NCI-H460 (cell line): ENCODE results near the gene SRC. TPM values are rescaled to one million over a fixed set of nuclear protein-coding genes. Genes with fewer than 3 reads are reported as not detected.

ENCODE experiments used
- DNase-seq: peaks from one replicate; pipeline ENCODE4 v3.0.0-alpha.2; 2016; ENCODE audit warnings: low read depth; ENCODE audit errors: extremely low read depth
- total RNA-seq: library from RNA; depleted of rRNA; stranded (reverse); fragments of >200 nt; shearing (Covaris generic); gene quantifications from 2 replicates; pipeline ENCODE4 v1.2.3, GENCODE V29; 2014

The SRC gene
- total RNA-seq, 1 experiment from 2014 or later = 116 TPM

- DNase-seq = peak; percentile 88
These were observed 33.1 kb downstream of the SRC start for GRCh38 chr20:37378785-37379598.

DNA sequence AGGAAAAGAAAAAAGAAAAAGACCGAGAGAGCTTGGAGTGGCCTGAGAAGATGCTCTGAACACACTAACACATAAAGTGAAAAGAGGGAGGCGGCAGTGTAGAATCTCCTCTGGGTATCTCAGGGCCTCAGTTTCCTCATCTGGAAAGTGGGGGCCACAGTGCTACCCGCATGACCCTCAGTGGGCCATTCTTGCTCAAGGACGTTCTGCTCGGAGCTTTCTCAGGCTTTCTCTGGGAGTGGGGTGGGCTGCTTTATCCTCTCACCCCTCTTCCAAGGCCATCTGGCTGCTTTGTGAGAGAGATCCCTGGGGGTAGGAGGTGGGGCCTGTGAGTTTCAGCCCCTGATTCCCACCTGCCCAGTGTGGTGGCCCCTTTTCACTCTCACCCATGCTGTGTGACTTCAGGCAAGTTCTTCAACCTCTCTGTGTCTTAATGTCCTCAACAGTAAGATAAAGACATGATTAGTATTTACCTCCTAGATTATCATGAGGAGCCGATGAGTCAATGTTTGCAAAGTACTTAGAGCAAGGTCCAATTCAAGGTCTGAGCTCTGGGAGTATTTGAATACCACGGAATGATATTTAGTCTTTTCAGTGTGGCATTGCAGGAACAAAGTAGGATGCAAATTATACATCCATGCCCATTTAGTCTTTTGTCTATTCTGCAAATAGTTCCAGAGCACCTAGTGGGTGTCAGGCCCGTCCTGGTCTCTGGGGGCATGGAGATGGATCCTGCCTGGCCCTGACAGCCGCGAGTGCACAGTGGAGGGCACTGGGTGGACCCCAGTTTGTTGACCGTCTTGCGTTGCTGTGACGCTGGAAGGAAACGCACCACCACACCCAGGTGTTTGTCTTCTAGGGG lies 34.3 kb downstream of the SRC start:
- peak; percentile 84 for DNase-seq

DNA sequence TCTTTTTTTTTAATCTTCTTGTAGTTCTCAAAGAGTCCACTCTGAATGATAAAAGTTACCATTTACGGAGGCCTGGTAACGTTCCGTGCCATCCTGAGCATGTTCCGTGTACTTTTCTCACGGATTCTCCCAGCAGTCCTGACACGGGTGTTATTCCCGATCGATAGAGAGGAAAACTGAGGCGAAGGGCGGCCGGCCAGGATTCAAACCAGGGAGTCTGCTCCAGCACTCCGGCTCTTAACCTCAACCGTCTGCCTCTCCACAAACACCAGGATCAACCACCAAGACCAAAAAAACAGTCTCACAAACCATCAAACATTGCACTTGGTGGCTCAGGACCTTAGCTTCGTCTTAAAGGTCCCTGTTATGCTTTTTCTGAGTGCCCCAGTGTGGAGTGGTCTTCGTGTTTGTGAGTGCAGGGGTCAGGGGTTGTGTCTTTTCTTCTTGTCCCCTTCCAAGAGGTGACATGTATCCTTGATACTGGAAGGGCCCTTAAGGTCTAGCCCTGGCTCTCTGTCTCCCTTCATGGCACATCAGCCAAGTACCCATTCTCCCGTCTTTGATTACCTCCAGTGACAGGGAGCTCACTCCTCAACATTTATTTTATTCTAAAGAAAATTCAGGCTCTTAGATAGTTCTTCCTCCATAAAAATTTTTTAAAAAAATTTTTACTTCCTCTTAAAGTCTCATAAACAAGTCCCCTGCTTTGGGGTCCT lies 35.1 kb downstream of the SRC start:
- no peak for DNase-seq

GRCh38 chr20:37381621-37382471 lies 35.9 kb downstream of the SRC start:
- no peak for DNase-seq

DNA sequence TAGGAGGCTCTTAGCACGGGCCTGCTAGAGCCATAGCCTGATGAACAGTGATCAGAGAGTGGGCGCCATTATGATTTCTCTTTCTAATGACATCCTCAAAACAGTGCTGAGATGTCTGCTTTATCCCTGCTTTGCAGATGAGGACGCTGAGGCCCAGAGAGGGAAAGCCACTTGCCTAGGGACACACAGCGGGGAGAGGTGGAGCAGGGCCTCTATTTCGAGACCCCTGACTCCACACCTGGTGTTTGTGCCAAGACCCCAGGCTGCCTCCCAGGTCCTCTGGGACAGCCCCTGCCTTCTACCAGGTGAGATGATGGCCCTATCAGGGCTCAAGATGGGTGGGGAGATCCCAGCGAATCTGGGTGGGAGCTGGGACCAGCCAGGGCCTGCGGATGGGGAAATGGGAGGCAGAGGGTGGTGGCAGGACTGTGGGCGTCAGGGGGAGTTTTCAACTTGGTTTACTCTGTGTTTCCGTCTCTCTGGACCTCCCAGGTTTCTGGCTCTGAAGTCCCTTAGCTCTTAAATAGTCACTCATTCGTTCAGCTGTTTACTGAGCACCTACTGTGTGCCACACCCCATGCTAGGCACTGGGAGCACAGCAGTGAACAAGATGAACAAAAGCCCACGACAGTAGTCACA lies 36.7 kb downstream of the SRC start:
- no peak for DNase-seq

GRCh38 chr20:37383229-37383989 lies 37.5 kb downstream of the SRC start:
- peak; percentile 97 for DNase-seq

GRCh38 chr20:37384683-37385174 lies 38.8 kb downstream of the SRC start:
- DNase-seq = peak; percentile 60

- DNase-seq = no peak
These were observed 39.2 kb downstream of the SRC start for GRCh38 chr20:37385176-37385575.

- DNase-seq = no peak
These were observed 39.9 kb downstream of the SRC start for GRCh38 chr20:37385659-37386504.

DNA sequence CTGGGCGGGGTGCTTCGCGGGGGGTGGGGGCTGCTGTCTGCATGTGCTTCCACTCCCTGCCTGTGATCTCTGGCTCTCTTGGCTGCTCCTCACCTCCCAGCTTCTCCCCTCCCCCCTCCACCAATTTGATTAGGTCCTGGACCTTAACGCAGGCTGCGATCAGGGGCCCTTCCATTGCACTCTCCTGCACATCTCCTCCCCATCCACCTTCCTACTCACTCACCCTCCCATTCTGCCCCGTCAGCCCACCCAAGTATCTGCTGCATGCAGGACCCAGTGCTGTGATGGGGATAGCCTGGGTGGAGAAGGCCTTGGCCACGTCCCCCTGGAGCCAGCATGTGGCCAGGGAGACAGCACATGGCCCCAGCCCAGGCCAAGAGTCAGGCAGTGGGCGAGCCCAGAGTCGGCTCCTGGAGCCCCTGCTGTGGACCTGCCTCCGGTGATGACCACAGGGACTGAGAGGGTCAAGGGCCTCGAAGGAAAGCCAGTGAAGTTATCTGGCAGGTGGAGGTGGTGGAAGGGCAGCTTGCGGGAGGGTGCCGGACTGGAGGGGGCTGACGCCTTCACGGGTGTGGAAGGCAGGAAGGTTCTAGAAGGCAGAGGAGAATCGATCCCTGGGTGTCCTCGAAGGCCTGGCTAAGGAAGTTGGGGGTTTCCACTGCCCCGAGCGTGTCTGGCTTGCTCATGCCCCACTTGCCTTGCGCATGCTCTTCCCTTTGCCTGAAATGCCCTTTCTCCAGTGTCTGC lies 40.7 kb downstream of the SRC start:
- DNase-seq = no peak

DNA sequence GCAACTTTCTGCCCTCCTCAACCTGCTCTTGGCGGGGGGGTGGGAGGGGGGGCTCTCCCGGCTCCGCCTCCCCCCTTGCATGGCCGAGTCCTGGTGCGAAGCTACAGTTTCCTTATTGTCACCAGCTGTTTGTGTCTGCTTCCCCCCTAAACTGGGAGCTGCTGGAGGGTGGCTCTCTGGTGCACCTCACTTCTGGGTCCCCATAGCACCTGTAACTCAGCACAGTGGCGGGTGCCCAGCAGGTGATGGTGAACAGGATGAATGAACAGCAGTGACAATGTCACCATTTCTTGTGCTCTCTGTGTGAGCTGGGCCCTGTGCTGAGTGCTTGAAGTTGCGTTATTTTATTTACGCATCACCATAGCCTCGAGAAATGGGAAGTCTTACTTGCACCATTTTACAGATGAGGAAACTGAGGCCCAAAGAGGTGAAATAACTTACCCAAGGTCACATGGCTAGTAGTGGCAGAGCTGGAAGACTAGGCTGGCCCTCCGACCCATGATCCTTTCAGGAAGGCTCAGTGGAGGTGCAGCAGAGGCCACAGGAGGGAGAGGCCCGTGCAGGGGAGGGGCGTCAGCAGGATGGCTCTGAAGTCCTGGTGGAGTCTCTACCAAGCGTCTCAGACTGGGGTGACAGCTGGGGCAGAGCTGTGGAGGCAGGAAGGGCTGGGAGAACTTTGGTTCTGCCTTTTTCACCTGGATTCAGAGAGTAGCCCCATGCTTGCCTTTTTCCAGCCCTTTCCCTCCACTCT lies 41.8 kb downstream of the SRC start:
- no peak for DNase-seq

- DNase-seq = no peak
These were observed 42.9 kb downstream of the SRC start for GRCh38 chr20:37388831-37389230.

DNA sequence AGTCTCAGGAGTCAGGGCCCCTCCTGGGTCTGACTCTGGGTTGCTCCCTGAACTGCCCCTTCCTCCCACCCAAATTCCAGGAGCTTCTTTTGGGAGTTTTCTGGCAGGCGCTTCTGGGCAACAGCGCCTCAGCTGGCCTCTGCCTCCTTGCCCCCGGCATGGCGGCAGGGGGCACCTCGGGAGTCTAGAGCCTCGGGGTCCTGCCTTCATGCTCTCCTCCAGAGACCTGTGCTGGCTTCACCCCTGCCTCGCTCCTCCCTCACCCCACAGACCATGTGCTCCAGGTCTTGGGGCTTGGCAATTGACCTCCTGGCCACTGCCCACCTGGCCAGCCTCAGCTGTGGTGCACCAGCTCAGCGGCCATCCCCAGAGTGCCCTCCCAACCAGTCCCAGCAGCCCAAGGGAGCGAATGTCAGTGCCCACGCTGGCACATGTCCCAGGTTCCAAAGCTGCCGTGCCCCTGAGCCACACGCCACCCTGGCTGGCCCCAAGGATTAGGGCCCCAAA lies 43.4 kb downstream of the SRC start:
- no peak for DNase-seq

DNA sequence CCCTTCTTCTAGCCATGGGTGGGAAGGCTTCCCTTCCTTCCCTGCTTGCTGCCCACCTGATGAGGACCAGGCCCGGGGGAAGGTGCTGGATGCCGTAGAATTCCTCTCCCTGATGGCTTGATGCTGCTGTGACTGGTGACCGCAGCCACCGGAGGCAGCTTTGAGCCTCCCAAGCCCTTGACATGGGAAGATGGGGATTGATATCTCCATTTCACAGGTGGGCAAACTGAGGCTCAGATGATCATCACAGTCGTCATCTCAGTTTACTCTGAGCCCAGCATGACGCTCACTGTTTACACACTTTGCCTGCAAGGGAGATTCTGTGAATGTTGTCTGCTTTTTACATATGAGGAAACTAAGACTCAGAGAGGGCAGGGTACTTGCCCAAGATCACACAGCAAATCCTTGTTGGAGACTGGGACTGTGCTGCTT lies 43.9 kb downstream of the SRC start:
- DNase-seq = no peak

- no peak for DNase-seq
These were observed 44.6 kb downstream of the SRC start for GRCh38 chr20:37390503-37390890.

DNA sequence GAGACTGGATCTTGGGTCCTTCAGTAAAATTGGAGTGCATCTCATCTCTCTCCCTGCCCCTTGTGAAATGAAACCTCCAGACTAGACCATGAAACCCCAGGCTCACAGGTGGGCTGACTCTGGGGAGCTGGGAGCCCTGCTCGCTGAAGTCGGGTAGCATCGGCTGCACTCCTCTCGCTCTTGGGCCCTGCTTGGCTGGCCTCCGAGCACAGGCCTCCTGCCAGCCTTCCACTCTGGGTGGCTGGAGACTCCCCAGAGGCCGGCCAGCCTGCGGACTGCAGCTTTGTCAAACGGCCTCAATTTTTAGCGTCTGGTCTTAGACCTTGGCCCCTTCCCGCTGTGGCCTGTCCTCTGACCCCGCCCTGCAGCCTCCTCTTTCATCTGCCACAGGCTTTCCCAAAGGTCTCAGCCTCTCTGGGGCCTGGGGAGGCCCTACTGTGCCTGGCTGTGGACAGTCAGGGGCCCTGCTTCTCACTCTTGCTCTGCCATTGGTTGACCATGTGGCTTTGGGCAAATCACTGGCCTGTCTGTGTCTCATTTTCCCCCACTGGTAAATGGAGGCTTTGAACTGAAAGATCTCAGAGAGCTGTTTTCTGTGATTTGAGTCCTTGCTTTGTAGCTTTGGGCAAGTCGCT lies 45.1 kb downstream of the SRC start:
- DNase-seq = no peak
